ENCODE data around the gene DHRS13. TPM values are rescaled to one million over a fixed set of nuclear protein-coding genes. Genes with fewer than 3 reads are reported as not detected.

Gene DHRS13, protein sequence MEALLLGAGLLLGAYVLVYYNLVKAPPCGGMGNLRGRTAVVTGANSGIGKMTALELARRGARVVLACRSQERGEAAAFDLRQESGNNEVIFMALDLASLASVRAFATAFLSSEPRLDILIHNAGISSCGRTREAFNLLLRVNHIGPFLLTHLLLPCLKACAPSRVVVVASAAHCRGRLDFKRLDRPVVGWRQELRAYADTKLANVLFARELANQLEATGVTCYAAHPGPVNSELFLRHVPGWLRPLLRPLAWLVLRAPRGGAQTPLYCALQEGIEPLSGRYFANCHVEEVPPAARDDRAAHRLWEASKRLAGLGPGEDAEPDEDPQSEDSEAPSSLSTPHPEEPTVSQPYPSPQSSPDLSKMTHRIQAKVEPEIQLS
- 2.6 and 3.5 TPM in 2 replicates for total RNA-seq

DNA sequence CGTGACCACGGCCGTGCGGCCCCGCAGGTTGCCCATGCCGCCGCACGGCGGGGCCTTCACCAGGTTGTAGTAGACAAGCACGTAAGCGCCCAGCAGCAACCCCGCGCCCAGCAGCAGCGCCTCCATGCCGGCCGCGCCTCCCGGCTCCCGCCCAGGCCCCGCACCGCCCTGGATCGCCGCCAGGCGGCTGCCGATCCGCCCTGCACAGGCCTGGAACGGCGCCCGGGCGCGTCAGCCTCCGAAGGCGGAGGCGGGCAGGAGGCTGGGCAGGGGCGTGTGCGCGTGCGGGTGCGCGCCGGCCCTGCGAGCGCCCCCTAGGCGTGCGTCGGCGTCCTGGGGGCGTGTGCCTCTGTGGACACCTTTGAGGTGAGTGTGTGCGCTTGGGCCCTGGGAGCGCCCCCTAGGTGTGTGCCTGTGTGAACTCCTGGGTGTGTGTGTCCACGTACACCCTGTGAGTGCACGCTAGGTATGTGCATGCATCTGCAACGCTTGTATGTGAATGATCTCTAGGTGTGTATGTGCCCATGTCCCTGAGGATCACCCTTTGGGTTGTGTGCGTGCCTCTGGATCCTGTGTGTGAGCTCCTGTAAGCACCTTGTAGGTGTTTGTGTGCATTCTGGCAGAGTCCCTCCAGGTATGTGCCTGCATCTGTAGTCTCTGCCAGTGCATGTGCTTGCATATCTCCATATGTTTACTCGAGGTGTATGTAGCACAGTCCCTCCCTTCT, at the start of gene DHRS13:
Gene DHRS13 (minus strand): TSS at position 261 of the 727 bp plus-strand sequence. CDS start 135 bp downstream, at position 126.
- H3K4me3 ChIP-seq (ENCODE audit: low read depth, low read length), result peak within 1 kb of the TSS; percentile 64
- peak; percentile 86 for DNase-seq (ENCODE audit: low read depth)
- TF ChIP-seq, protein P1, sequence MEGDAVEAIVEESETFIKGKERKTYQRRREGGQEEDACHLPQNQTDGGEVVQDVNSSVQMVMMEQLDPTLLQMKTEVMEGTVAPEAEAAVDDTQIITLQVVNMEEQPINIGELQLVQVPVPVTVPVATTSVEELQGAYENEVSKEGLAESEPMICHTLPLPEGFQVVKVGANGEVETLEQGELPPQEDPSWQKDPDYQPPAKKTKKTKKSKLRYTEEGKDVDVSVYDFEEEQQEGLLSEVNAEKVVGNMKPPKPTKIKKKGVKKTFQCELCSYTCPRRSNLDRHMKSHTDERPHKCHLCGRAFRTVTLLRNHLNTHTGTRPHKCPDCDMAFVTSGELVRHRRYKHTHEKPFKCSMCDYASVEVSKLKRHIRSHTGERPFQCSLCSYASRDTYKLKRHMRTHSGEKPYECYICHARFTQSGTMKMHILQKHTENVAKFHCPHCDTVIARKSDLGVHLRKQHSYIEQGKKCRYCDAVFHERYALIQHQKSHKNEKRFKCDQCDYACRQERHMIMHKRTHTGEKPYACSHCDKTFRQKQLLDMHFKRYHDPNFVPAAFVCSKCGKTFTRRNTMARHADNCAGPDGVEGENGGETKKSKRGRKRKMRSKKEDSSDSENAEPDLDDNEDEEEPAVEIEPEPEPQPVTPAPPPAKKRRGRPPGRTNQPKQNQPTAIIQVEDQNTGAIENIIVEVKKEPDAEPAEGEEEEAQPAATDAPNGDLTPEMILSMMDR (IDR thresholded peaks at IDR 0.05; ENCODE audit: insufficient read depth, low read depth, low read length), result peak; percentile 71

DNA sequence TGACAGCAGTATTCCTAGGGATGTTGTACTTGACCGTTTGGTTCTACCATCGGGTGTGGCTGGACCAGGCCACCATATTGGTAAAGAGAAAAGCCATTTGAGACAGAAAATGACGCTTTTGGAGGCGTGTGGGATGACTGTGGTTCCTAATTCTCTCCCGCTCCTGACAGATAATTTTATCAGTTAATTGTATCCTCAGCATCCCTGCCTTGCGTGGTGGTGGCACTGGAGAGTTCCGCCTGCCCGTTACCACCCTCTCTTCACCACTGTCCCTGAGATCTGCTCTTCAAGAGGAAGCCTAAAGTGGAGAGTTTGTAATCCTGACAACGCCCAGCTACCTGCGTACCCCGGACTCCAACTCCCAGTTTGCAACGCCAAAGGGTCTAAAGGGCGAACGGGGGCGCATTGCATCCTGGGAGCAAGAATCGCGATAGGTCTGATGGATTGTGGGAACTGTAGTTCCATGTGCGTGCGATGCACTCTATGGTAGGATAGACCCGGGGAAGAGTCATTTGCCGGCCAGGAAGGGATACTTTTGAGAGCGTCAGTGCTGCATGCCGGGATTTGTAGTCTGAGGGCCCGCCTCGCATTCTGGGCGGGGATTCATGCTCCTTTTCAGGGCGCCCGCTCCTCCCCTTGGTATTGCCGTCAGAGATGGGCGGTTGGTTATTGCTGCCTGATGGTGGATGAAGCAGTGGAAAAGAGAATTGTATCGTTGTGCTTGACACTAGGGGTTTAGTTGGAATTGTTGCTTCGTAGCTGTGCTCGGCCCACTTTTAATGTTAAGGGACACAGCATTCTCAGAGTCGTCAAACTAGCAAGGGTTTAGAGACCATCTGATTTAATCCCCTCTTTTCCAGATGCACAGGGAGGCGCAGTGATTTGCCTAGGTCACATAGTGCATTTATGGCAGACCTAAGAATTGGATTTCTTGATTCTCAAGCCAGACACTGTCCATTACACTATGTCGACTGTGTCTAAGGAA, 49.4 kb upstream of the DHRS13 start:
- DNase-seq (ENCODE audit: low read depth), result peak; percentile 99

DNA sequence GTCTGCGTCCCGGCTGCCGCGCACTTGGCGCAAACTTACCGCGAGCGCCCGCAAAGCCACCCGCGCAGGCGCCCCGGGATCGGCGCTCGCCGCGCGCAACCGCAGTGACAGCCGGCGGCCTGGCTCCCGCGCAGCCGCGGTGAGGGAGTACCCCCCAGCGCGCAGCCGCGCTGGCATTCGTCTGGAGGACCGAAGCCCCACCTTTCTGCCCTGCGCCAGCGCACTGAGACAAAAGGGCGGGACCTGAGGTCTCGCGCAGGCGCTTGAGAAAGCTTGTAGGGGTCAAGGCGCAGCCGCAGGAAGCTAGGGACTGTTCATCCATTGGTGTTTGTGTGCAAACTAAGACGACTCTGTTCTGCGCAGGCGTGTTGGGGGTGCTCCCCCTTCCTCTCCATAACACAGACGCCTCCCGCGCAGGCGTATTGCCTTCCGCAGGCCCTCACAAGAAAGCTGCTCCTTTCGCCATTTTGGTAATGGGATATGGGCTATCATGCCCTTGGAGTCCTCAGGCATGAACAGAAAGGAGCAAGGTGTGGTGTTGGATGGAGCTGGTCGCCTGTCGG, 48.6 kb upstream of the DHRS13 start, which contains the start of gene PHF12:
Gene PHF12 (minus strand): TSS at position 91 of the 563 bp plus-strand sequence. CDS start 558 bp downstream, outside the sequence.
- peak within 1 kb of the TSS; percentile 88 for H3K4me3 ChIP-seq (ENCODE audit: low read depth, low read length)
- TF ChIP-seq, protein P1 (IDR thresholded peaks at IDR 0.05; ENCODE audit: insufficient read depth, low read depth, low read length), result no peak
- peak; percentile 100 for DNase-seq (ENCODE audit: low read depth)

More for the DNA sequence above, 49.4 kb upstream of the DHRS13 start:
- H3K4me3 ChIP-seq (ENCODE audit: low read depth, low read length), result peak overlapping the region; percentile 72
- TF ChIP-seq, protein P1 (IDR thresholded peaks at IDR 0.05; ENCODE audit: insufficient read depth, low read depth, low read length), result no peak

DNA sequence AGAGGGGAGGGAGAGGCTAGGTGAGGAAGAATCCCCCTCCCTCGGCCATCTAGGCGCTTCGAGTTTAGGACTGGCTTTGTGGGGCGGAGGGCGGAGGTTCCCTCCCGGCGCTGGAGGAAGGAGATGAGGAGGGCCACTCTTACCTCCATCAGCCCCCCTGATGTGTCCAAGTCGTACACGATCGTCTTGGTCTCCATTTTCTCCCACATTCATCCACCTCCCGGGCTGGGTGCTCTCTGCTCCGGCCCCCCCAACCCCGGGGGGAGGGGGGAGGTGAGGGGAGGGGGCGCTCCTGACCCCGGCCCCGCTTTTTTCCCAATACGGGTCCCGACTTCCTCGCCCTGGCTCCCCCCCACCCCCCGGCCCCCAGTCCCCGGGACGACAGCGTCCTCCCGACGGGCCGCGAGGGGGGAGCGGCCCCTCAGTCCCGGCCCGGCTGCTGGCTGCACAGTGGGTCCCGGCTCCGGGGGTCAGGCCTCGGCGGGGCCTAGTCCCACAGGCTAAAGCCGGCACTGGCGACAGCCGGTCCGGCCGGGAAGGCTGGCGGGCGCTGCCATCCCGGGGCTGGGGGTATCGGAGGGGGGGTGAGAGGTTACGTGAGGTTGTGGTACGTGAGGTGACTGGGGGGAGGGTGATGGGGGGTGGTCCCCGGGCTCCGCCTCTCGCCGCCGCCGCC, 48.0 kb upstream of the DHRS13 start:
- peak overlapping the region; percentile 88 for H3K4me3 ChIP-seq (ENCODE audit: low read depth, low read length)
- DNase-seq (ENCODE audit: low read depth), result no peak
- TF ChIP-seq, protein P1 (IDR thresholded peaks at IDR 0.05; ENCODE audit: insufficient read depth, low read depth, low read length), result no peak

DNA sequence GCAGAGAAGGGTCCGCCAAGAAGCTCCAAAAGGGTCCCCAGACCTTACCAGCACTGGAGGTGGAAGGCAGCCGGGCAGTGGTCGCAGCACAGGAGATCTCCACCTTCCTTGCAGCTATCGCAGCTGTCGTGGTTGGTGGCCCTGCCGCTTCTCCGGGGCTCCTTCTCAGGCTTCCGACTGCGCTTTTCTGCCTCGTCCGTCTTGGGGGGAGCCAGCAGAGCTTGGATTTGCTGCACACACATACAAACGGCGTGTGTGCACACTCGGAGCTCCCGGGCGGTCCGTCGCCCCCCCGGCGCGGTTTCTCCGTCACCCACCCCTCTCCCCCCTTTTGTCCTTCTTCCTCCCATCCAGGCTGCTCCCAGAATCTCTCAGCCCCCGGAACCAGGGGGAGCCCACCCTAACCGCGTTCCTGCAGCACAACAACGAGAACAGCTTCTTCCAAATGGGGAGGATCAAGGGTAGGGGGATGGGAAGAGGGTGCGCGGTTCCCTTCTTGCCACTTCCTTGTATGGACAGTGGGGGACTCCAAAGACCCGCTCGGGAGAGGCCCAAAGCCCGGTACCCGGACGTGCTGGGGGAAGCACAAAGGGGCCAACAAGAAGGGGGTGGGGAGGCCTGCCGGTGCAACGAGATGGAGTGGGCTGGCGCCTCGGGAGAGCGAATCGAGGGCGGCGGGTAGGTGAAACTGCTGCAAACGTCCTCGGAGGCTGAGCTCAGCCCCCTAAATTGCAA, 47.3 kb upstream of the DHRS13 start:
- H3K4me3 ChIP-seq (ENCODE audit: low read depth, low read length), result peak overlapping the region; percentile 88
- TF ChIP-seq, protein P1 (IDR thresholded peaks at IDR 0.05; ENCODE audit: insufficient read depth, low read depth, low read length), result no peak
- DNase-seq (ENCODE audit: low read depth), result peak; percentile 54
